ENCODE measurements around the gene HS3ST3A1.
"Not testable (repeated sequence)": the region's sequence is repeated elsewhere in the genome, so short reads cannot be mapped to it uniquely, and the experiment has no call there.

The HS3ST3A1 gene

GRCh38 chr17:13560935-13561334, 40.8 kb downstream of the HS3ST3A1 start:
- no peak for TF ChIP-seq CTCF (conservative IDR thresholded peaks at IDR 0.05)
- H3K27ac ChIP-seq, result no peak overlapping the region

GRCh38 chr17:13558588-13558987, 43.1 kb downstream of the HS3ST3A1 start:
- TF ChIP-seq CTCF (conservative IDR thresholded peaks at IDR 0.05), result no peak
- no peak overlapping the region for H3K27ac ChIP-seq

GRCh38 chr17:13557077-13557476, 44.7 kb downstream of the HS3ST3A1 start:
- no peak overlapping the region for H3K27ac ChIP-seq
- no peak for TF ChIP-seq CTCF (conservative IDR thresholded peaks at IDR 0.05)

- no peak overlapping the region for H3K27ac ChIP-seq
- TF ChIP-seq CTCF (conservative IDR thresholded peaks at IDR 0.05), result no peak
These were observed 47.5 kb downstream of the HS3ST3A1 start for GRCh38 chr17:13554231-13554630.

GRCh38 chr17:13550291-13550690, 51.4 kb downstream of the HS3ST3A1 start:
- no peak for TF ChIP-seq CTCF (conservative IDR thresholded peaks at IDR 0.05)
- no peak overlapping the region for H3K27ac ChIP-seq

GRCh38 chr17:13548576-13548975, 53.2 kb downstream of the HS3ST3A1 start:
- not testable (repeated sequence) for H3K27ac ChIP-seq

- TF ChIP-seq CTCF (conservative IDR thresholded peaks at IDR 0.05), result no peak
- no peak overlapping the region for H3K27ac ChIP-seq
These were observed 54.9 kb downstream of the HS3ST3A1 start for GRCh38 chr17:13546851-13547250.

- no peak overlapping the region for H3K27ac ChIP-seq
- TF ChIP-seq CTCF (conservative IDR thresholded peaks at IDR 0.05), result no peak
These were observed 55.8 kb downstream of the HS3ST3A1 start for GRCh38 chr17:13545941-13546340.

Data from VCaP (cell line).